ENCODE data around the gene SEMA4D. TPM values are rescaled to one million over a fixed set of nuclear protein-coding genes. Genes with fewer than 3 reads are reported as not detected.
A peak's percentile ranks its signal among the peaks of the same experiment; 100 is the strongest.
"Not testable (repeated sequence)": the region's sequence is repeated elsewhere in the genome, so short reads cannot be mapped to it uniquely, and the experiment has no call there.

The SEMA4D gene
- total and polyA plus RNA-seq, 10 donors = 23.0 to 193 (median 157) TPM

DNA sequence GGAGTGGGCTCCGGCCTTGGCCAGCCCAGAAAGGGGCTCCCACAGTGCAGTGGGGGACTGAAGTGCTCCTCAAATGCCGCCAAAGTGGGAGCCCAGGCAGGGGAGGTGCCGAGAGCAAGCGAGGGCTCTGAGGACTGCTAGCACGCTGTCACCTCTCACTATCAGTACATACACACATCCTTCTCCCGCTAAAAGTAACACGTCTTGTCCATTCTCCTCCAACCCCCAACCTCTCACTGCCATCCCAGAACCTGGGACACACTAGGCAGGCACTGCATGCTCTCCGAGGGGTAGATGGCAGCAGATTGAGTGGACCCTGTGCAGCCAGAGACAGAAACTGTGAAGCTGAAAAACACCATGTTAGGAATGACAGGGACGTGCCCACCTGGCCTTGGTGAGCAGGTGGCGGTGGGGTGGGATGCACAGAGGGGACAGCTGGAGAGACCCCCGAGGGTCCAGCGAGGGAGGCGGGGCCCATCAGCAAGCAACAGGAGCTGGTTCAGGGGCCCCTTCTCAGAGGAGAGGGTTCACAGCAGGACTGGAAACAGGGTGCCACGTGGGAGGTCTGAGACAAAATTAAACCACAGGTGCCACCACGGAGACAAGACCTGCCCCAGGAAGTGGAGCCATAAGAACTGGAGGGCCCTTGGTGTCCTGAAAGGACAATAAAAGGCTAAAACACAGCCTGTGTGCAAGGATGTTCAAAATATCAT, 16.9 kb downstream of the SEMA4D start:
- Histone ChIP-seq H3K4me3 (peak overlapping the region in 1 of 8 donors; percentile 36), H3K27ac (peak overlapping the region in 6 of 8 donors; percentile 15 to 83 (median 48)), H3K27me3 (replicated peaks in 1 of 7) (no peaks in the 10 kb centered on the region), H3K4me1 (peaks cover 26 to 95% (median 84%) of the 10 kb centered on the region in 6 donors), H3K9me3 (peaks cover 0 to 1% (median 0%) of the 10 kb centered on the region in 8 donors), H3K36me3 (peaks cover 0 to 54% (median 3%) of the 10 kb centered on the region in 6 donors)
- 72 to 79% (median 76%) methylated on average over 15 of the region's 15 CpGs for WGBS, 5 donors
- DNase-seq = no peak
- intact Hi-C loops (cut with DNase I; ENCODE audit: low total_unique reads) = loop anchor here (10.0 kb wide), 1 partner anchor 64 kb away; no protein-coding TSS in a partner anchor
- TF ChIP-seq POLR2A (IDR thresholded peaks at IDR 0.05) (no peak), POLR2AphosphoS5 (IDR thresholded peaks at IDR 0.05) (no peak)
- TF ChIP-seq, protein P1, sequence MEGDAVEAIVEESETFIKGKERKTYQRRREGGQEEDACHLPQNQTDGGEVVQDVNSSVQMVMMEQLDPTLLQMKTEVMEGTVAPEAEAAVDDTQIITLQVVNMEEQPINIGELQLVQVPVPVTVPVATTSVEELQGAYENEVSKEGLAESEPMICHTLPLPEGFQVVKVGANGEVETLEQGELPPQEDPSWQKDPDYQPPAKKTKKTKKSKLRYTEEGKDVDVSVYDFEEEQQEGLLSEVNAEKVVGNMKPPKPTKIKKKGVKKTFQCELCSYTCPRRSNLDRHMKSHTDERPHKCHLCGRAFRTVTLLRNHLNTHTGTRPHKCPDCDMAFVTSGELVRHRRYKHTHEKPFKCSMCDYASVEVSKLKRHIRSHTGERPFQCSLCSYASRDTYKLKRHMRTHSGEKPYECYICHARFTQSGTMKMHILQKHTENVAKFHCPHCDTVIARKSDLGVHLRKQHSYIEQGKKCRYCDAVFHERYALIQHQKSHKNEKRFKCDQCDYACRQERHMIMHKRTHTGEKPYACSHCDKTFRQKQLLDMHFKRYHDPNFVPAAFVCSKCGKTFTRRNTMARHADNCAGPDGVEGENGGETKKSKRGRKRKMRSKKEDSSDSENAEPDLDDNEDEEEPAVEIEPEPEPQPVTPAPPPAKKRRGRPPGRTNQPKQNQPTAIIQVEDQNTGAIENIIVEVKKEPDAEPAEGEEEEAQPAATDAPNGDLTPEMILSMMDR (IDR thresholded peaks at IDR 0.05 in 8 of 11, conservative IDR thresholded peaks at IDR 0.05 in 3 of 11) = no peak

DNA sequence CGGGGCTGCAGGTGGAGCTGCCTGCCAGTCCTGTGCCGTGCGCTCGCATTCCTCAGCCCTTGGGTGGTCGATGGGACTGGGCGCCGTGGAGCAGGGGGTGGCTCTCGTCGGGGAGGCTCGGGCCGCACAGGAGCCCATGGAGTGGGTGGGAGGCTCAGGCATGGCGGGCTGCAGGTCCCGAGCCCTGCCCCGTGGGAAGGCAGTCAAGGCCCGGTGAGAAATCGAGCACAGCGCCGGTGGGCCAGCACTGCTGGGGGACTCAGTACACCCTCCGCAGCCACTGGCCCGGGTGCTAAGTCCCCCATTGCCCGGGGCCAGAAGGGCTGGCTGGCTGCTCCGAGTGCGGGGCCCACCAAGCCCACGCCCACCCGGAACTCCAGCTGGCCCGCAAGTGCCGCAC, 17.5 kb downstream of the SEMA4D start:
- H3K27ac ChIP-seq = peak overlapping the region in 4 of 8 donors; percentile 22 to 83 (median 62)
- WGBS, 5 donors = 96 to 97% (median 97%) methylated on average over 9 to 27 of the region's 27 CpGs

DNA sequence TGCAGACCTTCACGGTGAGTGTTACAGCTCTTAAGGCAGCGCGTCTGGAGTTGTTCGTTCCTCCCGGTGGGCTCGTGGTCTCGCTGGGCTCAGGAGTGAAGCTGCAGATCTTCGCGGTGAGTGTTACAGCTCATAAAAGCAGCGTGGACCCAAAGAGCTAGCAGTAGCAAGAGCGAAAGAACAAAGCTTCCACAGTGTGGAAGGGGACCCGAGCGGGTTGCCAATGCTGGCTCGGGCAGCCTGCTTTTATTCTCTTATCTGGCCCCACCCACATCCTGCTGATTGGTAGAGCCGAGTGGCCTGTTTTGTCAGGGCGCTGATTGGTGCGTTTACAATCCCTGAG, 18.3 kb downstream of the SEMA4D start:
- H3K4me3 ChIP-seq = peak overlapping the region in 2 of 8 donors; percentile 25 to 55
- H3K27ac ChIP-seq = peak overlapping the region in 3 of 8 donors; percentile 72 to 96 (median 73)
- DNase-seq; H3K9me3 ChIP-seq; H3K27me3 ChIP-seq (replicated peaks in 1 of 7): not testable (repeated sequence)
- TF ChIP-seq POLR2AphosphoS5 (IDR thresholded peaks at IDR 0.05) = peak; percentile 17 to 78 (median 19)
- H3K4me1 ChIP-seq = peaks cover 32 to 96% (median 87%) of the 10 kb centered on the region in 6 donors
- H3K36me3 ChIP-seq = peaks cover 0 to 67% (median 5%) of the 10 kb centered on the region in 6 donors
- WGBS, 5 donors = 75 to 99% (median 79%) methylated on average over 10 to 17 of the region's 17 CpGs
- intact Hi-C loops (cut with DNase I; ENCODE audit: low total_unique reads) = loop anchor here (10.0 kb wide), 1 partner anchor 65 kb away; no protein-coding TSS in a partner anchor

More for the DNA sequence above, 17.5 kb downstream of the SEMA4D start:
- H3K4me3 ChIP-seq; DNase-seq; H3K9me3 ChIP-seq; H3K27me3 ChIP-seq (replicated peaks in 1 of 7): not testable (repeated sequence)
- Histone ChIP-seq H3K36me3 (peaks cover 0 to 60% (median 3%) of the 10 kb centered on the region in 6 donors), H3K4me1 (peaks cover 29 to 96% (median 87%) of the 10 kb centered on the region in 6 donors)
- TF ChIP-seq POLR2AphosphoS5 (IDR thresholded peaks at IDR 0.05) = peak in 1 of 3 donors; percentile 6
- intact Hi-C loops (cut with DNase I; ENCODE audit: low total_unique reads) = loop anchor here (10.0 kb wide), 1 partner anchor 64 kb away; no protein-coding TSS in a partner anchor

DNA sequence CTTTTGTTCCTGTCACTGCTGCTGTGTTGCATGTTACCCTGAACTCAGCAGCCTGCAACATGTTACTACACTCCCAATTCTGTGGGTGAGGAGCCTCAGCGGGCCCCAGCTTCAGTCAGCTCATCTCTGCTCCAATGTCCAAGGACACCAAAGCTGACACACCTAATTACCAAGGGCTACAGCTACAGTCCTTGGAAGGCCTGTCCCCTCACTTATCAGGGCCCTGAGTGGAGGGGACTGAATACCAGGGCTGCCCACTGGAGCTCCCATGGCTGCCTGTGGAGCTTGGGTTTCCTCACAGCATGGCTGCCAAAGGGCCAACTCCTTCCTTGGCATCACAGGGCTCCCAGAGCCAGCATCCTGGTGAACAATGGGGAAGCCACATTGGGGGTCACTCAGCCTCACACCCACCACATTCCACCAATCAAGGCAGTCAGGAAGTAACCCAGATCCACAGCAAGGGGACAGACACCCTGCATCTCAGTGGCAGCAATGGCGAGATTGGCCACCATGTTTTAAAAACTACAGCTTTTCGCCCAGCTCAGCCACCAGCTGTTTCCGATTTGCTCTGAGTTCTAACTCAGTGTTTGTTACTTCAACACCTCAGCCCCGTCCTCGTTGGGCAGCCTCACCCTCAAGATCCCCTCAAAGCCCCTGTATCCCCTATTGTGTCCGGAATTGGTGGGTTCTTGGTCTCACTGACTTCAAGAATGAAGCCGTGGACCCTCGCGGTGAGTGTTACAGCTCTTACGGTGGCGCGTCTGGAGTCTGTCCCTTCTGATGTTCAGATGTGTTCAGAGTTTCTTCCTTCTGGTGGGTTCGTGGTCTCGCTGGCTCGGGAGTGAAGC, 18.9 kb downstream of the SEMA4D start:
- peaks cover 32 to 96% (median 85%) of the 10 kb centered on the region in 6 donors for H3K4me1 ChIP-seq
- no peak for DNase-seq

More for the DNA sequence above, 18.9 kb downstream of the SEMA4D start:
- 77 to 86% (median 80%) methylated on average over 13 to 16 of the region's 16 CpGs for WGBS, 5 donors
- intact Hi-C loops (cut with DNase I; ENCODE audit: low total_unique reads) = no loop called here
- Histone ChIP-seq H3K9me3 (no peaks in the 10 kb centered on the region), H3K27me3 (replicated peaks in 1 of 7) (no peaks in the 10 kb centered on the region), H3K36me3 (peaks cover 0 to 73% (median 5%) of the 10 kb centered on the region in 6 donors), H3K4me3 (peak overlapping the region in 4 of 8 donors; percentile 4 to 55 (median 18)), H3K27ac (peak overlapping the region in 6 of 8 donors; percentile 10 to 96 (median 71))
- TF ChIP-seq POLR2AphosphoS5 (IDR thresholded peaks at IDR 0.05) (no peak), POLR2A (IDR thresholded peaks at IDR 0.05) (no peak)
- TF ChIP-seq, protein P1 (IDR thresholded peaks at IDR 0.05 in 8 of 11, conservative IDR thresholded peaks at IDR 0.05 in 3 of 11) = no peak

All from spleen (tissue), 11 donors.